NCI-H446 treated with DMSO at 0.1 percent for 48 hours (cell line): ENCODE measurements around the gene RAB20.
"Not testable (repeated sequence)": the region's sequence is repeated elsewhere in the genome, so short reads cannot be mapped to it uniquely, and the experiment has no call there.

Experiments
- DNase-seq: peaks from one replicate; lab custom pipeline; 2025; lab: John Stamatoyannopoulos, UW

Gene RAB20

DNA sequence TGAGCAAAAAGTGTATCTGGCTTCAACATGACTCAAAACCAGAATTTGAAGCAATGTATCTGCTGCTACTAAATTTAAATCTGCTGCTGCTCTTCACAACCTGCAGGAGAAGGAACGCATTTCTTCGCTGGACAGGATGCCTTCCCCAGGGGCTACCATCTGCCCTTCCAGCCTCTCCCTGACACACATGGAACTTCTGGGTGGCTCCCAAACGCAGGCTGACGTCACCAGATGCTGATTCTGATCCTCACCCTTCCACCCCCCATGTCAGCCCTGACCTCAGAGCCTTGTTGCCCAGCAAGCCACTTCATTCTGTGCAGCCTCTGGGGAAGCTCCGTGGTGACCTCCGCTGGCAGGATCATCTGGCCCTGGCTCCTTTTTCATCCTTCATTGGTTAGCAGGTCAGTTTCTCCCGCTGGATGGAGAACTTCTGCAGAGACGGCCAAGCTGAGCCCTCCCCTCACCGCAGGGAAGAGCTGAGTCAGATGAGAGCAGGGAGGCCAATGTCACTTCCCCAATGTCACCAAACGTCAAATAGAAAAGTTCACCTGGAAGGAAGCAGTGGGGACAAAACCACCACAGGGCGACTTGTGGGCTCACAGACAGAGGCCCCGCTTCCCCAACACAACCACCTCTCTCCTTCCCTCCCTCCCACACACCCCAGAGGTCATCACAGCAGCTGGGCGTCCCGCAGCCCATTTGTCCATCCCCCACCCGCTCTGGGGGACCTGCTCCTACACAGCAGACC lies 14.0 kb upstream of the RAB20 start:
- no peak for DNase-seq

DNA sequence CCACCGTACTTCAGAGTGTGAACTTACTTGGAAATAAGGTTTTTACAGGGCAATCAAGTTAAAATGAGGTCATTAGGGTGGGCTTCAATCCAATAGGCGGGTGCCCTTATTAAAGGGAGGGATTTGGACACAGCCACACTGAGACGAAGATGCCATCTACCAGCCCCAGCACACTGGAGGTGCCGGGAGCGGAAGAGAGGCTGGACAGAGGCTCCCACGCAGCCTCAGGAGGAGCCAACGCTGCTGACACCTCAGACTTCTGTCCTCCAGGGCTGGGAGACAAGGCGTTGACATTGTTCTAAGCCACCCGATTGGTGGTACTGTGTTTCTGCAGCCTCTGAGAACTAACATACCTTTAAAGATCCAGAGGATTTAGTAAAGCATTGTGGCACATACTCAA lies 12.6 kb upstream of the RAB20 start:
- no peak for DNase-seq

GRCh38 chr13:110572778-110573118 lies 11.2 kb upstream of the RAB20 start:
- no peak for DNase-seq

DNA sequence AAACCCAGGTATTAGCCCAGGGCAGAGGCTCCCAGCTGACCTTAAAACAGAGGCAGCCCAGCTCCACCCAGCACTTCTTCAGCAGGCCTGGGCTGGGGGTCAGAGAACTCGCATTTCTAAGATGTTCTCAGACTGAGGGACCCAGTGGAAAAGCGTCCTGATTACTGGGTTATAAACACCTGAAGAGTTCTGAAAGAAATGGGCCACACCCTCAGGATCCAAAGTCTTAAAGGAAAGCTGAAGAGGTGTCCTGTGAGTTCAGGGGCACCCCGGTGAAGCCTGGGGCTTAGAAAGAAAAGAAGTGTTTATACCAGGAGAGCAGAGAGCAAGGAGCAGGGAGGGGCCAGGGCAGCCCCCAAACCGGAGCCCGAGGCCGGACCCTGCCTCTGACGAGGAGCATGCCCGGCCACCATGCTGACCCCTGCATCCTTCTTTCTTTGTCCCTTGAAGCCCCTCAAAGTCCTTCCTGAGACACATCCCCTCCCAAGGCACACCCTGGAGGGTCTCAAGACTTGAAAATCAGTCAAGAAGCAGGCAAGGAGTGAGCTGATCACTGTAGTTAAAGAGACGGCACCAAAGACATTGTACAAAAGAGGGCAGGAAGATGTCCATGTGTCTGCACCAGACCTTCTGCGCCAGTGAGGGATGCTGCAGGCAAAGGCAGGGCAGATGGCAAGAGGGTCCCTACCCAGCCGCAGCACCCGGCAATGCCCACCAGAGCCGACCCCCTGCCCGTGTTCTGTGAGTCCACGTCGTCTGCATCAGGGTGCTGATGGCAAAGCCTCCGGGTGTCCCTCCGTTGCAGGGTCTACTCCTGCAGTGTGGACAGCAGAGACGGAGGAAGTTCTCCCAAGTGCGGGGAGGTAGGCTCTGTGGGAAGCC lies 10.6 kb upstream of the RAB20 start:
- no peak for DNase-seq

GRCh38 chr13:110570886-110571285 lies 9.4 kb upstream of the RAB20 start:
- no peak for DNase-seq

- not testable (repeated sequence) for DNase-seq
Observed at GRCh38 chr13:110569962-110570361, 8.4 kb upstream of the RAB20 start.

DNA sequence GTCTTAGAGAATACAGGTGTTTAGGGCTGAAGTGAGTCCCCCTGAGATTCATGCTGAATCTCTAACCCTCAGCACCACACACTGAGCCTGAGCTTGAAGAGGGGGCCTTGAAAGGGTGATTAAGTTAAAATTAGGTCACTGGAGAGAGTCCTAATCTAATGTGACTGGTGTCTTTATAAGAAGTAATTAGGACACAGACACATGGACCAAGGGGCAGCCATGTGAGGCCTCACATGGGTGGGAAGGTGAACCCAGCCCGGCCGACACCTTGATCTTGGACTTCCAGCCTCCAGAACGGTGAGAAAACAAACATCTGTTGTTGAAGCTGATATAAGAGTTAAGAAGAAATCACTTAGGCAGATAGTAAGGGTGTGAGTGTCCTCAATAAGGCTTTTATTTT lies 7.1 kb upstream of the RAB20 start:
- DNase-seq = no peak

DNA sequence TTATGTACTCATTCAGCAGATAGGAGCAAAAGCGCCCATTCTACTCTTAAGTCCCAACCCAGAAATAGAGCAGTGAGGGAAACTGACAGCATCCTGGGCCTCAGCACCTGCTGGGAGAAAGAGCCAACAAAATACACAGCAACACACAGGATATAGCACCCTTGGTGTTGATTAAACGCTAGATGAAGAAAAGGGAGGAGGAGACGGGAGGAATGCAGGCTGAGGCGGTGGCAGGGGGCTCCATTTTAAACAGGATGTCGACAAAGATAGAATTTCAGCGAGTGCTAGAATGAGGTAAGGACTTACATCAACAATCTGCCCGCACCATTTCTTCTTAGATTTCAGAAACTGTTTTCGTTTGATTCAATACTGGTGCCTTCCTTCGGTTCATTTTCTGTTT lies 4.6 kb upstream of the RAB20 start:
- DNase-seq = no peak

- DNase-seq = no peak
Observed at GRCh38 chr13:110565296-110565695, 3.8 kb upstream of the RAB20 start.

DNA sequence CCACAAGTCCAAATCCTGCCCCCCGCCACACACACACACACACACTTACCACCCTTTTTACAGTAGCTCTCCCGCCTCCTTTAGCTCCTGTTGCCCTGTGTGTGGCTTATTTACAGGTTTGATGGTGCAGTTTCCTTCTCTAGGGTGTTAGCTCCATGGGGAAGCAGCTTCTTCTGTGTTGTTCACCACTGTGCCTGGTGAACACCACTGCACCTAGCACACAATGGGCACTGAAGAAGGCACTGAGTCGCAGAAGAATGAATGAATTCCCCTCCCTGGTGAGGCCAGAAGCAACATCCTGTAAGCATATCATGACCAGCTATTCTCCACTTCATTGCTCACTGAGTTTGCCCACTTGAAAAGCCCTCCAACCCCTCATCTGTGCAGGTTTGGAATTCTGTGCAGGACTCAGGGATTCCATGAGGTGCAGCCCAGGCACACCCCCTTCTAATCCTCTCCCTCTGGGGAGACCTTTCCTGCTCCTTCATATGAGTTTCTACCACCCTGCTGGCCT lies 3.0 kb upstream of the RAB20 start:
- DNase-seq = no peak

GRCh38 chr13:110563463-110563774 lies 1.9 kb upstream of the RAB20 start:
- no peak for DNase-seq

DNA sequence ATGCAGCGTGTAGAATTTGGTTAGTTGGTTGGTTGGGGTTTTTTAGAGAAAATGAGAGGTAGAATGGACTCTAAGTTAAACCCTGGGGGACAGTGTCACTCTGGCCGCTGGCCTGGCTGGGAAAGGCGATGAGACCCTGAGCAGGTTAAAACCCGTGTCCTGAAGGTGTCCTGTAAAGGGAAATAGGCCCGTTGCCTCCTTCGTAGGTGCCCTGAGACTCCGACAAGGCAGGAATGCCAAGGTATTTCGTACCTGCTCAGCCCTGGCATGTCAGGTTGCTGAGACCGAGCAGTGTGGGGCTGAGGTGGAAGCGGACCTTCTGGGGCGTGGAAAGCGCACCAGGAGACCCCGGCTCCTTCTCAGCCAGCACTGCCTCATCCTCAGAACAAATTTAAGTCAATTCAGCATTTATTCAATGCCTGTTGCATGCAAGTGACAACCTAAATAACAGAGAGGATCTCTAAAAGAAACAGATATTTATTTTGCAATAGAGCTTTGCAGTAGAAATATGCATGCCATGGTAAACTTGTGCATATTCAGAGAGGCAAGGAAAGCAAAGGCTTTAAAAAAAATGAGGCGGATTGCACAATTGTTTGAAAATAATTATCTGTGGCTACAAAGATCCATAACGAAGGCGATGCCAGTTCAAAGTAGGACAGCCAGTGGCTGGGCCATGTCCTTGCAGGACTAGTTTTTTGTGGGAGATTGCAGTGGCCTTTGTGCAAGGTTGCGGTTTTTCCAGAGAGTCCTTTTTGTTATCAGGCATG lies 1.4 kb upstream of the RAB20 start:
- no peak for DNase-seq

DNA sequence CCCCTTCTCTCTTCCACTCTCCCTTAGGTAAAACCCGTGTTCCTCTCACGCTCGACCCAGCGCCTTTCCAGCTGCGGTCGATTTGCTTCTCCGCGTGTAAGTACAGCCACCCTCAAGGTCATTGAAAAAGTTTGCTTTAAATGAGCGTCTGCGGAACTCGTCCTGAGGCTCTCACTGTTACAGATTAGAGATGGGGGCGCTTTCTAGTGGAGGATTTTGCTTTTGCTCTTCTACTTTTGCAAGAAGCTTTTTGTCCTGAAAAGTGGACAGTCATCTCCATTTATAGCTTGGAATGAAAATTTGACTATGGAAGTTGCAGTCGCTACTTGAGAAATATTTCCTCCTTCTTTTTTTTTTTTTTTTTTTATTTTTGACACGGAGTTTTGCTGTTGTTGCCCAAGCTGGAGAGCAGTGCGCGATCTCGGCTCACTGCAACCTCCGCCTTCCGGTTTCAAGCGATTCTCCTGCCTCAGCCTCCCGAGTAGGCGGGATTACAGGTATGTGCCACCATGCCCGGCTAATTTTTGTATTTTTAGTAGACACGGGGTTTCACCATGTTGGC lies 595 bp upstream of the RAB20 start:
- DNase-seq = no peak

GRCh38 chr13:110560601-110561343 lies 750 bp downstream of the RAB20 start:
- DNase-seq = no peak

- DNase-seq = no peak
Observed at GRCh38 chr13:110559986-110560385, 1.5 kb downstream of the RAB20 start.

- DNase-seq = no peak
Observed at GRCh38 chr13:110559429-110559943, 2.0 kb downstream of the RAB20 start.

GRCh38 chr13:110557610-110558305 lies 3.8 kb downstream of the RAB20 start:
- no peak for DNase-seq

DNA sequence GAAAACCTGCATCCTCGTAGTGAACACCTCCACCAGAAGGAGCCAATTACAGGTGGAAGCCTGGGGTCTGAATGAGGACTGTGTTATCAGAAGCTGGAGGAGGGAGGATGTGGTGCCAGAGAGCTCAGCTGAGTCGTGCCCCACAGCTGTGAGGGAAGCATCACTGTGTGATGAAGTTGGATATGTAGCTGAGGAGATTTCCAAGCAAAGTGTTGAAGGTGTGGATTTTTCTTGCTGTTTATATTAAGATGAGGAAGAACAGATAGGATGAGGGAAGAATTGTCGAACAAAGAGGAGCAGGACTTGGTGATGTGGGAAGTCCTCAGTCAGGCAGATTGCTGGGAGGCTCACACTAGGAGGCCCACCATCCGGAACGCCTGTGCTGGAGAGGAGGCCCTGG lies 4.4 kb downstream of the RAB20 start:
- no peak for DNase-seq

- DNase-seq = no peak
Observed at GRCh38 chr13:110556224-110556606, 5.3 kb downstream of the RAB20 start.

DNA sequence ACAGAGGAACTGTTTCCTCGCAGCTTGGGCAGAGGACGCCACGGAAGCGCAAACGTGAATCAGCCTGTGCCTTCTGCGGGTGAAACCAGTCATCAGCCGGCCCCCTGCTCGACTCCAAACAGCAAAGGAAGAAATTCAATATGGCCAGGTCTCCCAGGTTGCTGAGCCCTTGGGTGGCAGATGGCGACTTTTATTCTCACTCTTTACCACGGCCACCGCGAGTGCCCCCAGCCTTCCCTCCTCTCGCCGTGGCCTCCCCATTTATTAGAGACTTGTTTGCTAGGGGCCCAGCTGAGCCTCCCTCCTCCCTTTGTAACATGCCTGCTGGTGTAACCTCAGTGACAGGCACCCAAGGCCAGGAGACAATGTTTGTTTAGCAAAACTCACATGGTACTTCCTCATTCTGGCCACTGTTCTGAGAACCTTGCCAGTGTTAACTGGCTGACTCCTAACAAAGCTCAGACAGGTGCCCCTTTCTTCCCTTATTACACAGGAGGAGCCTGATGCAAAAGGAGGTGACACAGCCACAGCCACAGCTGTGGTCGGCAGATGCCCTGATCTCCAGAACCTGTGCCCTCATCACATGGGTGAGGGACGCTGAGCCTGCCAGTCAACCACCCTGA lies 5.8 kb downstream of the RAB20 start:
- no peak for DNase-seq
